HEK293 (cell line): ENCODE measurements around the gene MRPL55.
A peak's percentile ranks its signal among the peaks of the same experiment; 100 is the strongest.

Source experiments
- EGR2 ChIP-seq: fragments of 450-650 bp; formaldehyde crosslinking; IDR thresholded peaks from 2 replicates; pipeline ENCODE4 v1.5.1; 2016; ENCODE audit warnings: low read depth, missing biosample characterization, missing genetic modification characterization
- KLF16 ChIP-seq: fragments of 450-650 bp; formaldehyde crosslinking; IDR thresholded peaks from 2 replicates; pipeline ENCODE4 v1.5.1; 2017; ENCODE audit warnings: missing biosample characterization, missing genetic modification characterization
- KLF9 ChIP-seq: fragments of 450-650 bp; formaldehyde crosslinking; IDR thresholded peaks from 2 replicates; pipeline ENCODE4 v1.5.1; 2016; ENCODE audit warnings: missing biosample characterization, missing genetic modification characterization, low read depth
- OVOL3 ChIP-seq: fragments of 450-650 bp; formaldehyde crosslinking; IDR thresholded peaks from 2 replicates; pipeline ENCODE4 v1.5.1; 2016; ENCODE audit warnings: missing biosample characterization, missing genetic modification characterization
- SCRT1 ChIP-seq: fragments of 450-650 bp; formaldehyde crosslinking; IDR thresholded peaks from 2 replicates; pipeline ENCODE4 v1.5.1; 2016; ENCODE audit warnings: missing biosample characterization, missing genetic modification characterization, borderline replicate concordance
- ZBTB11 ChIP-seq: fragments of 450-650 bp; formaldehyde crosslinking; conservative IDR thresholded peaks from 2 replicates; pipeline ENCODE4 v1.5.1; 2016; ENCODE audit warnings: low read depth, missing biosample characterization, missing genetic modification characterization
- ZEB2 ChIP-seq: fragments of 450-650 bp; formaldehyde crosslinking; IDR thresholded peaks from 2 replicates; pipeline ENCODE4 v1.5.1; 2016; ENCODE audit warnings: missing biosample characterization, missing genetic modification characterization
- ZFP69B ChIP-seq: fragments of 450-650 bp; formaldehyde crosslinking; IDR thresholded peaks from 2 replicates; pipeline ENCODE4 v1.5.1; 2016; ENCODE audit warnings: missing biosample characterization, missing genetic modification characterization
- ZNF146 ChIP-seq: fragments of 450-650 bp; formaldehyde crosslinking; IDR thresholded peaks from 2 replicates; pipeline ENCODE4 v1.5.1; 2016; ENCODE audit warnings: missing biosample characterization, missing genetic modification characterization
- ZNF184 ChIP-seq: fragments of 450-650 bp; IDR thresholded peaks from 2 replicates; pipeline ENCODE4 v1.5.1; 2018; ENCODE audit warnings: missing biosample characterization, mild to moderate bottlenecking, missing genetic modification characterization
- ZNF19 ChIP-seq: fragments of 450-650 bp; formaldehyde crosslinking; IDR thresholded peaks from 2 replicates; pipeline ENCODE4; 2016; ENCODE audit warnings: missing biosample characterization, missing genetic modification characterization, low read depth
- ZNF2 ChIP-seq: fragments of 450-650 bp; formaldehyde crosslinking; IDR thresholded peaks from 2 replicates; pipeline ENCODE4 v1.5.1; 2016; ENCODE audit warnings: missing biosample characterization, missing genetic modification characterization
- ZNF202 ChIP-seq: fragments of 450-650 bp; formaldehyde crosslinking; IDR thresholded peaks from 2 replicates; pipeline ENCODE4 v1.5.1; 2016; ENCODE audit warnings: missing biosample characterization, missing genetic modification characterization, borderline replicate concordance
- ZNF221 ChIP-seq: fragments of 450-650 bp; formaldehyde crosslinking; IDR thresholded peaks from 2 replicates; pipeline ENCODE4 v1.5.1; 2017; ENCODE audit warnings: missing biosample characterization, missing genetic modification characterization, borderline replicate concordance
- ZNF335 ChIP-seq: fragments of 450-650 bp; formaldehyde crosslinking; conservative IDR thresholded peaks from 2 replicates; pipeline ENCODE4 v1.5.1; 2016; ENCODE audit warnings: missing biosample characterization, missing genetic modification characterization
- ZNF37A ChIP-seq: fragments of 450-650 bp; IDR thresholded peaks from 2 replicates; pipeline ENCODE4 v1.5.1; 2018; ENCODE audit warnings: missing biosample characterization, missing genetic modification characterization
- ZNF433 ChIP-seq: fragments of 450-650 bp; formaldehyde crosslinking; IDR thresholded peaks from 2 replicates; pipeline ENCODE4 v1.5.1; 2016; ENCODE audit warnings: missing biosample characterization, missing genetic modification characterization, low read depth
- ZNF48 ChIP-seq: fragments of 450-650 bp; formaldehyde crosslinking; IDR thresholded peaks from 2 replicates; pipeline ENCODE4 v1.5.1; 2016; ENCODE audit warnings: missing biosample characterization, missing genetic modification characterization
- ZNF514 ChIP-seq: fragments of 450-650 bp; formaldehyde crosslinking; IDR thresholded peaks from 2 replicates; pipeline ENCODE4 v1.5.1; 2016; ENCODE audit warnings: missing biosample characterization, missing genetic modification characterization
- ZNF521 ChIP-seq: fragments of 450-650 bp; formaldehyde crosslinking; IDR thresholded peaks from 2 replicates; pipeline ENCODE4 v1.5.1; 2017; ENCODE audit warnings: missing biosample characterization, mild to moderate bottlenecking, missing genetic modification characterization
- ZNF529 ChIP-seq: fragments of 450-650 bp; formaldehyde crosslinking; IDR thresholded peaks from 2 replicates; pipeline ENCODE4 v1.5.1; 2017; ENCODE audit warnings: missing genetic modification characterization, missing biosample characterization; ENCODE audit not compliant: insufficient replicate concordance
- ZNF558 ChIP-seq: fragments of 450-650 bp; formaldehyde crosslinking; IDR thresholded peaks from 2 replicates; pipeline ENCODE4 v1.5.1; 2016; ENCODE audit warnings: missing biosample characterization, missing genetic modification characterization
- ZNF596 ChIP-seq: fragments of 450-650 bp; IDR thresholded peaks from 2 replicates; pipeline ENCODE4 v1.5.0; 2018; ENCODE audit warnings: missing biosample characterization, mild to moderate bottlenecking, missing genetic modification characterization, moderate library complexity
- ZNF629 ChIP-seq: fragments of 450-650 bp; formaldehyde crosslinking; IDR thresholded peaks from 2 replicates; pipeline ENCODE4 v1.5.1; 2017; ENCODE audit warnings: missing biosample characterization, missing genetic modification characterization
- ZNF658 ChIP-seq: fragments of 450-650 bp; formaldehyde crosslinking; IDR thresholded peaks from 2 replicates; pipeline ENCODE4; 2016; ENCODE audit warnings: missing biosample characterization, missing genetic modification characterization
- ZNF660 ChIP-seq: fragments of 450-650 bp; IDR thresholded peaks from 2 replicates; pipeline ENCODE4 v1.5.1; 2018; ENCODE audit warnings: missing biosample characterization, mild to moderate bottlenecking, missing genetic modification characterization
- ZNF677 ChIP-seq: fragments of 450-650 bp; IDR thresholded peaks from 2 replicates; pipeline ENCODE4 v1.5.0; 2018; ENCODE audit warnings: missing biosample characterization, mild to moderate bottlenecking, missing genetic modification characterization, moderate library complexity
- ZNF76 ChIP-seq: fragments of 450-650 bp; formaldehyde crosslinking; IDR thresholded peaks from 2 replicates; pipeline ENCODE4; 2016; ENCODE audit warnings: low read depth, missing biosample characterization, missing genetic modification characterization, borderline replicate concordance
- ZNF768 ChIP-seq: fragments of 450-650 bp; formaldehyde crosslinking; IDR thresholded peaks from 2 replicates; pipeline ENCODE4 v1.5.1; 2018; ENCODE audit warnings: missing biosample characterization, mild to moderate bottlenecking, missing genetic modification characterization
- ZNF791 ChIP-seq: fragments of 450-650 bp; formaldehyde crosslinking; IDR thresholded peaks from 2 replicates; pipeline ENCODE4 v1.5.1; 2016; ENCODE audit warnings: missing biosample characterization, missing genetic modification characterization
- TF ChIP-seq, protein P1 (sequence below): fragments of 450-650 bp; formaldehyde crosslinking; IDR thresholded peaks from 2 replicates; pipeline ENCODE4 v1.5.1; 2016; ENCODE audit warnings: missing biosample characterization, missing genetic modification characterization
- TF ChIP-seq, protein P2 (sequence below): fragments of 450-650 bp; formaldehyde crosslinking; IDR thresholded peaks from 2 replicates; pipeline ENCODE4 v1.5.1; 2016; ENCODE audit warnings: missing biosample characterization, missing genetic modification characterization
- TF ChIP-seq, protein P3 (sequence below): fragments of 450-650 bp; formaldehyde crosslinking; IDR thresholded peaks from 2 replicates; pipeline ENCODE4 v1.5.1; 2016; ENCODE audit warnings: missing biosample characterization, missing genetic modification characterization

MRPL55 gene

DNA sequence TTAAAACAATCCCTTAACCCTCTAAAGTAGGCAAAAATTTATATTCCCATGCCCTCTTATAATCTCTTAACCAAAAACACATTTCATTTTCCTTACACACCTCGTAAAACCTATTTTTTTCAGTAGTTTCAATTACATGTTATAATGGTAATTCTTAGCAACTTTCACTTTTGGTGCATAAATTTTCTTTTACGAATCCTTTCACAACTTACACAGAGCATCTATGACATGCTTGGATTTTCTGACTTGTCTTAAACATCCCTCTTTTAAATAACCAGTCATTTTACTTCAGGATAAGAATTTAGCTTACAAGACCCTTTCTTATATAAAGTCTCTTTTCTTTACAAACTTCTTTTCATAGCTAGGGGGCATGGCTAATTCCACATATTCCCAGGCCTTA, 8.9 kb upstream of the MRPL55 start (continued):
- TF ChIP-seq ZBTB11 (tag by site-specific recombination) (no peak), ZNF184 (tag by site-specific recombination) (peak; percentile 79; the same call in 1 of the 2 replicates), KLF9 (no peak), ZNF558 (tag by site-specific recombination) (peak; percentile 60; the same call in 1 of the 2 replicates), OVOL3 (tag by site-specific recombination) (no peak), ZNF677 (peak; percentile 59; the same call in 1 of the 2 replicates), ZNF768 (tag by site-specific recombination) (no peak), ZNF48 (tag by site-specific recombination) (no peak), ZNF521 (no peak), ZFP69B (tag by site-specific recombination) (no peak), ZNF76 (tag by site-specific recombination) (no peak), ZNF19 (no peak), ZNF596 (no peak), ZNF529 (tag by site-specific recombination) (peak; percentile 81), ZNF202 (tag by site-specific recombination) (no peak), ZNF658 (tag by site-specific recombination) (no peak), ZNF660 (tag by site-specific recombination) (no peak), SCRT1 (tag by site-specific recombination) (no peak), ZNF335 (no peak), EGR2 (no peak), ZNF221 (tag by site-specific recombination) (no peak), ZNF2 (tag by site-specific recombination) (0 out of 2 replicates have a peak, but pooled peaks have one; percentile 43), ZNF146 (no peak), ZNF433 (tag by site-specific recombination) (no peak), ZEB2 (tag by site-specific recombination) (no peak), ZNF629 (tag by site-specific recombination) (peak; percentile 31; the same call in 1 of the 2 replicates), ZNF791 (tag by site-specific recombination) (no peak), KLF16 (no peak), ZNF514 (tag by site-specific recombination) (no peak), ZNF37A (tag by site-specific recombination) (peak; percentile 65)
- TF ChIP-seq, protein P1, sequence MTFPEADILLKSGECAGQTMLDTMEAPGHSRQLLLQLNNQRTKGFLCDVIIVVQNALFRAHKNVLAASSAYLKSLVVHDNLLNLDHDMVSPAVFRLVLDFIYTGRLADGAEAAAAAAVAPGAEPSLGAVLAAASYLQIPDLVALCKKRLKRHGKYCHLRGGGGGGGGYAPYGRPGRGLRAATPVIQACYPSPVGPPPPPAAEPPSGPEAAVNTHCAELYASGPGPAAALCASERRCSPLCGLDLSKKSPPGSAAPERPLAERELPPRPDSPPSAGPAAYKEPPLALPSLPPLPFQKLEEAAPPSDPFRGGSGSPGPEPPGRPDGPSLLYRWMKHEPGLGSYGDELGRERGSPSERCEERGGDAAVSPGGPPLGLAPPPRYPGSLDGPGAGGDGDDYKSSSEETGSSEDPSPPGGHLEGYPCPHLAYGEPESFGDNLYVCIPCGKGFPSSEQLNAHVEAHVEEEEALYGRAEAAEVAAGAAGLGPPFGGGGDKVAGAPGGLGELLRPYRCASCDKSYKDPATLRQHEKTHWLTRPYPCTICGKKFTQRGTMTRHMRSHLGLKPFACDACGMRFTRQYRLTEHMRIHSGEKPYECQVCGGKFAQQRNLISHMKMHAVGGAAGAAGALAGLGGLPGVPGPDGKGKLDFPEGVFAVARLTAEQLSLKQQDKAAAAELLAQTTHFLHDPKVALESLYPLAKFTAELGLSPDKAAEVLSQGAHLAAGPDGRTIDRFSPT (tag by site-specific recombination) = no peak
- TF ChIP-seq, protein P2, sequence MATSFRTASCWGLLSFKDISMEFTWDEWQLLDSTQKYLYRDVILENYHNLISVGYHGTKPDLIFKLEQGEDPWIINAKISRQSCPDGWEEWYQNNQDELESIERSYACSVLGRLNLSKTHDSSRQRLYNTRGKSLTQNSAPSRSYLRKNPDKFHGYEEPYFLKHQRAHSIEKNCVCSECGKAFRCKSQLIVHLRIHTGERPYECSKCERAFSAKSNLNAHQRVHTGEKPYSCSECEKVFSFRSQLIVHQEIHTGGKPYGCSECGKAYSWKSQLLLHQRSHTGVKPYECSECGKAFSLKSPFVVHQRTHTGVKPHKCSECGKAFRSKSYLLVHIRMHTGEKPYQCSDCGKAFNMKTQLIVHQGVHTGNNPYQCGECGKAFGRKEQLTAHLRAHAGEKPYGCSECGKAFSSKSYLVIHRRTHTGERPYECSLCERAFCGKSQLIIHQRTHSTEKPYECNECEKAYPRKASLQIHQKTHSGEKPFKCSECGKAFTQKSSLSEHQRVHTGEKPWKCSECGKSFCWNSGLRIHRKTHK (tag by site-specific recombination) = no peak
- TF ChIP-seq, protein P3, sequence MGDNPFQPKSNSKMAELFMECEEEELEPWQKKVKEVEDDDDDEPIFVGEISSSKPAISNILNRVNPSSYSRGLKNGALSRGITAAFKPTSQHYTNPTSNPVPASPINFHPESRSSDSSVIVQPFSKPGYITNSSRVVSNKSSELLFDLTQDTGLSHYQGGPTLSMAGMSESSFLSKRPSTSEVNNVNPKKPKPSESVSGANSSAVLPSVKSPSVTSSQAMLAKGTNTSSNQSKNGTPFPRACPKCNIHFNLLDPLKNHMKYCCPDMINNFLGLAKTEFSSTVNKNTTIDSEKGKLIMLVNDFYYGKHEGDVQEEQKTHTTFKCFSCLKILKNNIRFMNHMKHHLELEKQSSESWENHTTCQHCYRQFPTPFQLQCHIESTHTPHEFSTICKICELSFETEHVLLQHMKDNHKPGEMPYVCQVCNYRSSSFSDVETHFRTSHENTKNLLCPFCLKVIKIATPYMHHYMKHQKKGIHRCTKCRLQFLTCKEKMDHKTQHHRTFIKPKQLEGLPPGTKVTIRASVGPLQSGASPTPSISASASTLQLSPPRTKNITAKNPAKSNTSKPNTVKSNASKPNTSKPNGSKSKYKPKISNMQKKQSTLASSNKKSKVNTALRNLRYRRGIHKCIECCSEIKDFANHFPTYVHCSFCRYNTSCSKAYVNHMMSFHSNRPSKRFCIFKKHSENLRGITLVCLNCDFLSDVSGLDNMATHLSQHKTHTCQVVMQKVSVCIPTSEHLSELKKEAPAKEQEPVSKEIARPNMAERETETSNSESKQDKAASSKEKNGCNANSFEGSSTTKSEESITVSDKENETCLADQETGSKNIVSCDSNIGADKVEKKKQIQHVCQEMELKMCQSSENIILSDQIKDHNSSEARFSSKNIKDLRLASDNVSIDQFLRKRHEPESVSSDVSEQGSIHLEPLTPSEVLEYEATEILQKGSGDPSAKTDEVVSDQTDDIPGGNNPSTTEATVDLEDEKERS (tag by site-specific recombination) = peak; percentile 97
